Endothelial cell of umbilical vein (primary cell): ENCODE data around the gene ZNF580. TPM values are rescaled to one million over a fixed set of nuclear protein-coding genes. Genes with fewer than 3 reads are reported as not detected.

Experiments used
- BruUV-seq: library from RNA; stranded (reverse); fragments of 400-500 nt; replicated peaks from 2 replicates; lab custom pipeline; 2021; lab: Mats Ljungman, UMichigan
- CTCF ChIA-PET: fragments of 300-600, 350-600 bp; sonication (Branson Sonifier 250); formaldehyde crosslinking; loops from one replicate; lab custom pipeline; 2021; ENCODE audit warnings: antibody characterized with exemption, inconsistent platforms; lab: Charles Lee
- POLR2A ChIA-PET: fragments of 300-600, 350-600 bp; sonication (Branson Sonifier 250); formaldehyde crosslinking; loops from one replicate; lab custom pipeline; 2021; ENCODE audit warnings: antibody characterized with exemption, inconsistent platforms; lab: Charles Lee
- DNase-seq: peaks from one replicate; pipeline ENCODE4 v3.0.0-alpha.2; 2011; ENCODE audit warnings: low read depth, low spot score
- FAIRE-seq: peaks from 2 replicates; lab custom pipeline; 2011; peaks lifted over from hg19 to GRCh38; lab: Jason Lieb, UNC
- H2AFZ ChIP-seq: 2 replicates; pipeline ENCODE4 v1.6.0; 2012; ENCODE audit warnings: low read depth, low read length, control low read depth, inconsistent platforms
- H3K27ac ChIP-seq: 2 replicates; pipeline ENCODE4 v1.5.1; 2011; ENCODE audit warnings: low read depth, mild to moderate bottlenecking, control low read depth, low read length, moderate library complexity; ENCODE audit not compliant: insufficient read depth
- H3K27me3 ChIP-seq, 2 experiments: 2 replicates each; pipeline versions ENCODE4 v1.6.0 to v1.6.1; 2011; ENCODE audit warnings: low read length in 2 of 2, mixed read lengths in 1 of 2; ENCODE audit not compliant: control insufficient read depth in 2 of 2, insufficient read depth in 2 of 2
- H3K36me3 ChIP-seq, 2 experiments: 2 replicates in 1 of 2; 3 replicates in 1 of 2; pipeline ENCODE4 v1.5.1; 2011; ENCODE audit warnings: low read length in 2 of 2, mild to moderate bottlenecking in 1 of 2, moderate library complexity in 1 of 2; ENCODE audit not compliant: control insufficient read depth in 2 of 2, insufficient read depth in 2 of 2; ENCODE audit errors: extremely low read depth in 1 of 2
- H3K4me1 ChIP-seq: 3 replicates; pipeline ENCODE4 v1.5.1; 2011; ENCODE audit warnings: mild to moderate bottlenecking, low read length; ENCODE audit not compliant: control insufficient read depth, insufficient read depth; ENCODE audit errors: extremely low read depth
- H3K4me2 ChIP-seq: 2 replicates; pipeline ENCODE4 v1.6.1; 2011; ENCODE audit warnings: low read length, control low read depth, mixed read lengths; ENCODE audit not compliant: insufficient read depth
- H3K4me3 ChIP-seq, 3 experiments: fragments of 200-600 bp in 1 of 3; sonication (generic), shearing (Covaris generic) in 1 of 3; replicated peaks in 1 of 3; 2 replicates each; pipeline ENCODE4 v1.5.1; 2011 to 2016; ENCODE audit warnings: control low read depth in 3 of 3, low read length in 3 of 3, mild to moderate bottlenecking in 2 of 3, inconsistent platforms in 1 of 3, low read depth in 1 of 3, moderate library complexity in 1 of 3; ENCODE audit not compliant: insufficient read depth in 1 of 3
- H3K79me2 ChIP-seq: 2 replicates; pipeline ENCODE4 v1.6.0; 2012; ENCODE audit warnings: low read length, inconsistent platforms; ENCODE audit not compliant: control insufficient read depth, insufficient read depth
- H3K9ac ChIP-seq: replicated peaks from 2 replicates; pipeline ENCODE3; 2011; ENCODE audit warnings: low read length, control low read depth; ENCODE audit not compliant: insufficient read depth; ENCODE audit errors: extremely low read depth
- H3K9me1 ChIP-seq: replicated peaks from 3 replicates; pipeline ENCODE4 v1.6.0; 2011; ENCODE audit warnings: mild to moderate bottlenecking, low read length; ENCODE audit not compliant: control insufficient read depth, insufficient read depth; ENCODE audit errors: extremely low read depth
- H3K9me3 ChIP-seq: replicated peaks from 2 replicates; pipeline ENCODE4 v1.5.1; 2012; ENCODE audit warnings: low read length, inconsistent platforms; ENCODE audit not compliant: control insufficient read depth, insufficient read depth
- H4K20me1 ChIP-seq: replicated peaks from 2 replicates; pipeline ENCODE3; 2011; ENCODE audit warnings: mild to moderate bottlenecking, low read length; ENCODE audit not compliant: control insufficient read depth, insufficient read depth; ENCODE audit errors: extremely low read depth
- CTCF ChIP-seq, 2 donors: IDR thresholded peaks; 1 replicate in 1 of 2; 2 replicates in 1 of 2; pipeline ENCODE4 v1.5.1; 2011; ENCODE audit warnings: low read length in 2 of 2, mild to moderate bottlenecking in 2 of 2, moderate library complexity in 2 of 2, control low read depth in 1 of 2, inconsistent platforms in 1 of 2, low read depth in 1 of 2; ENCODE audit not compliant: insufficient read depth in 1 of 2; ENCODE audit errors: extremely low read depth in 1 of 2
- EZH2 ChIP-seq: IDR thresholded peaks from 2 replicates; pipeline ENCODE4 v1.6.1; 2012; ENCODE audit warnings: borderline replicate concordance, low read depth, mild to moderate bottlenecking, moderate library complexity, low read length, inconsistent platforms; ENCODE audit not compliant: severe bottlenecking
- FOS ChIP-seq: IDR thresholded peaks from 2 replicates; pipeline ENCODE4 v1.6.1; 2011; ENCODE audit warnings: mild to moderate bottlenecking, low read length, moderate library complexity, borderline replicate concordance; ENCODE audit not compliant: insufficient read depth
- GATA2 ChIP-seq: IDR thresholded peaks from 2 replicates; pipeline ENCODE4 v1.7.0; 2011; ENCODE audit warnings: low read depth, mild to moderate bottlenecking, moderate library complexity, mixed read lengths, low read length; ENCODE audit not compliant: insufficient read length, insufficient read depth
- JUN ChIP-seq: IDR thresholded peaks from 2 replicates; pipeline ENCODE4 v1.6.1; 2011; ENCODE audit warnings: borderline replicate concordance, low read depth; ENCODE audit not compliant: insufficient read length, insufficient read depth
- MYC ChIP-seq: IDR thresholded peaks from one replicate; pipeline ENCODE4 v1.6.1; 2011; ENCODE audit warnings: mild to moderate bottlenecking, low read depth, low read length
- POLR2A ChIP-seq: IDR thresholded peaks from 2 replicates; pipeline ENCODE4 v1.6.1; 2012; ENCODE audit warnings: low read depth, mild to moderate bottlenecking, control low read depth, low read length
- POLR2AphosphoS5 ChIP-seq: IDR thresholded peaks from 2 replicates; pipeline ENCODE4 v1.6.1; 2012; ENCODE audit warnings: low read depth, mild to moderate bottlenecking, control low read depth, low read length, moderate library complexity; ENCODE audit not compliant: insufficient read depth
- dilution Hi-C: fragments of 300-500 bp; cut with MboI; formaldehyde crosslinking; loops from one replicate; pipeline ENCODE4 v1.15.0; 2019; ENCODE audit warnings: low sequenced_read_pairs; ENCODE audit not compliant: extremely low pct_ligation_motif_present
- intact Hi-C: fragments of 100-400 bp; cut with micrococcal nuclease; formaldehyde crosslinking; loops from one replicate; pipeline ENCODE4 v1.10.0; 2022
- polyA plus RNA-seq, 4 experiments: library from polyadenylated mRNA; depleted of rRNA in 3 of 4; stranded (reverse) in 3 of 4; unstranded in 1 of 4; fragments of >200 nt; gene quantifications; 2 replicates each; pipeline versions ENCODE4 v1.2.1 to v1.2.3, GENCODE V29; 2011 to 2012; ENCODE audit warnings: missing spikeins in 1 of 4
- total RNA-seq: library from RNA; stranded (reverse); gene quantifications from 2 replicates; pipeline ENCODE4 v1.2.3, GENCODE V29; 2021
- TF ChIP-seq, protein P1 (sequence below): IDR thresholded peaks from 2 replicates; pipeline ENCODE4 v1.6.1; 2011; ENCODE audit not compliant: insufficient read depth, insufficient read length

ZNF580 gene
- total and polyA plus RNA-seq, 2 donors (not counting 3 experiments of a cell fraction or from before 2014, with no cell fraction given): 13.7 to 41.1 TPM

- no peaks in the 10 kb centered on the region for H3K9me1 ChIP-seq
- intact Hi-C loops: no loop called here
- ChIA-PET POLR2A (interaction anchor here (0.7 kb wide), 1 partner anchor 9 kb away, joined by 3 read pairs; no protein-coding TSS in a partner anchor), CTCF (no interaction called here)
- DNase-seq (no peak), FAIRE-seq (no peak)
- H3K4me1 ChIP-seq: no peaks in the 10 kb centered on the region
- no peak overlapping the region for H3K4me2 ChIP-seq
- H3K27ac ChIP-seq: no peak overlapping the region
- H2AFZ ChIP-seq: no peak overlapping the region
- H3K79me2 ChIP-seq: peaks cover 92% of the 10 kb centered on the region
- dilution Hi-C loops: no loop called here
- H3K4me3 ChIP-seq: no peak overlapping the region
- peaks cover 16 to 80% of the 10 kb centered on the region in 2 experiments for H3K36me3 ChIP-seq
- H4K20me1 ChIP-seq: no peaks in the 10 kb centered on the region
- H3K27me3 ChIP-seq: no peaks in the 10 kb centered on the region
- BruUV-seq: no TSS peak
- H3K9me3 ChIP-seq: no peaks in the 10 kb centered on the region
- H3K9ac ChIP-seq: no peak overlapping the region
- no peak for TF ChIP-seq EZH2
- TF ChIP-seq JUN: no peak
- no peak for TF ChIP-seq POLR2A
- no peak for TF ChIP-seq GATA2
- no peak for TF ChIP-seq FOS
- TF ChIP-seq MYC: no peak
- TF ChIP-seq CTCF (IDR thresholded peaks at IDR 0.05; ENCODE audit: extremely low read depth in 1 of 2, insufficient read depth in 1 of 2, low read depth in 1 of 2, low read length in 2 of 2): no peak
- TF ChIP-seq, protein P1, sequence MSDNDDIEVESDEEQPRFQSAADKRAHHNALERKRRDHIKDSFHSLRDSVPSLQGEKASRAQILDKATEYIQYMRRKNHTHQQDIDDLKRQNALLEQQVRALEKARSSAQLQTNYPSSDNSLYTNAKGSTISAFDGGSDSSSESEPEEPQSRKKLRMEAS: no peak
- no peak for TF ChIP-seq POLR2AphosphoS5
Observed at GRCh38 chr19:55663846-55664536, 23.2 kb downstream of the ZNF580 start.
